Esophagus squamous epithelium (tissue), 5 donors: ENCODE measurements around the gene VPS35. TPM values are rescaled to one million over a fixed set of nuclear protein-coding genes. Genes with fewer than 3 reads are reported as not detected.

ENCODE experiments used
- DNase-seq: peaks from one replicate; lab custom pipeline; 2025; lab: John Stamatoyannopoulos, UW
- H3K27ac ChIP-seq, 4 donors: fragments of 200-600 bp; sonication (generic); one replicate each; pipeline ENCODE4 v1.5.1; 2016 to 2019; ENCODE audit warnings: mild to moderate bottlenecking in 1 of 4
- H3K27me3 ChIP-seq, 4 donors: fragments of 200-600 bp; sonication (generic); 1 replicate in 3 of 4; 2 replicates in 1 of 4; pipeline versions ENCODE4 v1.5.1 to v1.6.0; 2017 to 2021; ENCODE audit warnings: antibody characterized with exemption in 1 of 4
- H3K36me3 ChIP-seq, 3 donors: fragments of 200-600 bp; sonication (generic); one replicate each; pipeline ENCODE4 v1.5.1; 2016 to 2019
- H3K4me1 ChIP-seq, 3 donors: fragments of 200-600 bp; sonication (generic); one replicate each; pipeline ENCODE4 v1.5.1; 2017 to 2019
- H3K4me3 ChIP-seq, 4 donors: fragments of 200-600 bp; sonication (generic); 1 replicate in 3 of 4; 2 replicates in 1 of 4; pipeline ENCODE4 v1.5.1; 2016 to 2019; ENCODE audit warnings: mild to moderate bottlenecking in 2 of 4, moderate library complexity in 1 of 4
- H3K9me3 ChIP-seq, 3 donors: fragments of 200-600 bp; sonication (generic); one replicate each; pipeline ENCODE4 v1.5.1; 2016 to 2019
- POLR2A ChIP-seq, 4 donors: fragments of 450-650 bp; IDR thresholded peaks; one replicate each; pipeline ENCODE4 v1.6.1; 2017; ENCODE audit warnings: antibody characterized with exemption in 4 of 4, mild to moderate bottlenecking in 4 of 4, moderate library complexity in 3 of 4
- WGBS, 2 donors: methylation state at CpG; one replicate each; pipeline ENCODE4 v1.1.5; 2018; 5-methylcytosine and 5-hydroxymethylcytosine counted together
- intact Hi-C: fragments of 100-400 bp; cut with DNase I; formaldehyde crosslinking; loops from one replicate; pipeline ENCODE4 v1.15.0; 2022
- total RNA-seq, 4 donors: library from RNA; depleted of rRNA; stranded (reverse); fragments of >200 nt; gene quantifications; one replicate each; pipeline ENCODE4 v1.1.0, GENCODE V29; 2016
- TF ChIP-seq, protein P1 (sequence below), 6 experiments: fragments of 450-650 bp in 4 of 6; fragments of 200-600 bp in 2 of 6; sonication (generic) in 2 of 6; IDR thresholded peaks; one replicate each; pipeline ENCODE4 v1.5.1; 2016 to 2019; ENCODE audit warnings: antibody characterized with exemption in 6 of 6, mild to moderate bottlenecking in 4 of 6, moderate library complexity in 4 of 6
- donor health status: DM: yes; HTN: yes; CAD: no.

The VPS35 gene
- total RNA-seq, 4 donors from 2014 or later, result 34.0 to 129 (median 88.0) TPM

DNA sequence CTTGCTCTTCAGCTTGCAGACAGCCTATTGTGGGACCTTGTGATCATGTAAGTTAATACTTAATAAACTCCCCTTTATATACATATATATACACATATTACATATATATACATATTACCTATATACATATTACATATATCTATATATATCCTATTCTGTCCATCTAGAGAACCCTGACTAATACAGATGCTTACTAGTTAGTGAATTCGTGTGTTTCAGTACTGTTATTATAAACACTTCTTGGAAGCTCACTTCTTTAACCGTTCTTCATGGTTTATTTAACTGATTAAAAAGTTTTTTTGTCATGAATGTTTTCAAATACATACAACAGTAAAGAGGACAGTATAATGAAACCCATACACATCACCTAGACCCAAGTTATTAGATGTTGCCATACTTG lies 13.1 kb upstream of the VPS35 start:
- no peaks in the 10 kb centered on the region for H3K27me3 ChIP-seq
- whole genome bisulfite sequencing, 2 donors, result 54 to 88% methylated on average over 2 of the region's 2 CpGs
- no peak for TF ChIP-seq POLR2A (IDR thresholded peaks at IDR 0.05)
- TF ChIP-seq, protein P1, sequence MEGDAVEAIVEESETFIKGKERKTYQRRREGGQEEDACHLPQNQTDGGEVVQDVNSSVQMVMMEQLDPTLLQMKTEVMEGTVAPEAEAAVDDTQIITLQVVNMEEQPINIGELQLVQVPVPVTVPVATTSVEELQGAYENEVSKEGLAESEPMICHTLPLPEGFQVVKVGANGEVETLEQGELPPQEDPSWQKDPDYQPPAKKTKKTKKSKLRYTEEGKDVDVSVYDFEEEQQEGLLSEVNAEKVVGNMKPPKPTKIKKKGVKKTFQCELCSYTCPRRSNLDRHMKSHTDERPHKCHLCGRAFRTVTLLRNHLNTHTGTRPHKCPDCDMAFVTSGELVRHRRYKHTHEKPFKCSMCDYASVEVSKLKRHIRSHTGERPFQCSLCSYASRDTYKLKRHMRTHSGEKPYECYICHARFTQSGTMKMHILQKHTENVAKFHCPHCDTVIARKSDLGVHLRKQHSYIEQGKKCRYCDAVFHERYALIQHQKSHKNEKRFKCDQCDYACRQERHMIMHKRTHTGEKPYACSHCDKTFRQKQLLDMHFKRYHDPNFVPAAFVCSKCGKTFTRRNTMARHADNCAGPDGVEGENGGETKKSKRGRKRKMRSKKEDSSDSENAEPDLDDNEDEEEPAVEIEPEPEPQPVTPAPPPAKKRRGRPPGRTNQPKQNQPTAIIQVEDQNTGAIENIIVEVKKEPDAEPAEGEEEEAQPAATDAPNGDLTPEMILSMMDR (IDR thresholded peaks at IDR 0.05), result no peak
- intact Hi-C loops, result no loop called here
- no peak overlapping the region for H3K4me3 ChIP-seq
- H3K36me3 ChIP-seq, result peaks cover 0 to under 1% (median 0%) of the 10 kb centered on the region in 3 donors
- H3K4me1 ChIP-seq, result no peaks in the 10 kb centered on the region
- H3K27ac ChIP-seq, result no peak overlapping the region
- no peaks in the 10 kb centered on the region for H3K9me3 ChIP-seq
- DNase-seq, result no peak

DNA sequence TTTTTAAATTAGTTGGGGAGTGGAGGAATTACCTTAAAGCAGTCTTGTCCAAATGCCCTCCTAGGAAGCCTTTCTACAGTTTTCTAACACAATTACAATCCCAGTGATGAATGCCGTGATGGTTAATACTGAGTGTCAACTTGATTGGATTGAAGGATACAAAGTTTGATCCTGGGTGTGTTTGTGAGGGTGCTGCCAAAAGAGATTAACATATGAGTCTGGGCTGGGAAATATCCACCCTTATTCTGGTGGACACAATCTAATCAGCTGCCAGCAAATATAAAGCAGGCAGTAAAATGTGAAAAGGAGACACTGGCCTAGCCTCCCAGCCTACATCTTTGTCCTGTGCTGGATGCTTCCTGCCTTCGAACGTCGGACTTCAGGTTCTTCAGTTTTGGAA lies 12.6 kb upstream of the VPS35 start:
- no peak overlapping the region for H3K27ac ChIP-seq
- H3K4me1 ChIP-seq, result no peaks in the 10 kb centered on the region
- no peak overlapping the region for H3K4me3 ChIP-seq
- H3K9me3 ChIP-seq, result no peaks in the 10 kb centered on the region
- TF ChIP-seq POLR2A (IDR thresholded peaks at IDR 0.05), result no peak
- TF ChIP-seq, protein P1 (IDR thresholded peaks at IDR 0.05), result no peak
- peaks cover 0 to 4% (median 0%) of the 10 kb centered on the region in 3 donors for H3K36me3 ChIP-seq
- DNase-seq, result no peak
- WGBS, 2 donors, result 78 to 84% methylated on average over 4 of the region's 4 CpGs
- no peaks in the 10 kb centered on the region for H3K27me3 ChIP-seq
- intact Hi-C loops, result no loop called here

DNA sequence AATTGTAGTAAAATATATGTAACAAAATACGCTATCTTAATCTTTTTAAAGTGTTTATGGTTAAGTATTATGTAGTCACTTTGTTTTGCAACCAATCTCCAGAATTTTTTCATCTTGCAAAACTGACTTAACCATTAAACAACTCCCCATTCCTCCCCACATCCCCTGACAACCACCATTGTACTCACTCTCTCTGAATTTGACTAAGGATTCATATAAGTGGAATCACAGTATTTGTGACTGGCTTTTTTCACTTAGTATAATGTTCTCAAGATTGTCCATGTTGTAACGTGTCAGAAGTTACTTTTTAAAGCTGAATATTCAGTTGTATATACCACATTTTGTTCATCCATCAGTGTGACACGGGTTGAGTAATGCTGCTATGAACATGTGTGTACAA lies 11.1 kb upstream of the VPS35 start:
- no peaks in the 10 kb centered on the region for H3K9me3 ChIP-seq
- DNase-seq, result no peak
- WGBS, 2 donors, result 90 to 93% methylated on average over 3 of the region's 3 CpGs
- no peak overlapping the region for H3K27ac ChIP-seq
- H3K36me3 ChIP-seq, result peaks cover 0 to 4% (median 0%) of the 10 kb centered on the region in 3 donors
- no peak overlapping the region for H3K4me3 ChIP-seq
- intact Hi-C loops, result no loop called here
- H3K4me1 ChIP-seq, result no peaks in the 10 kb centered on the region
- no peaks in the 10 kb centered on the region for H3K27me3 ChIP-seq
- TF ChIP-seq, protein P1 (IDR thresholded peaks at IDR 0.05), result no peak
- no peak for TF ChIP-seq POLR2A (IDR thresholded peaks at IDR 0.05)

DNA sequence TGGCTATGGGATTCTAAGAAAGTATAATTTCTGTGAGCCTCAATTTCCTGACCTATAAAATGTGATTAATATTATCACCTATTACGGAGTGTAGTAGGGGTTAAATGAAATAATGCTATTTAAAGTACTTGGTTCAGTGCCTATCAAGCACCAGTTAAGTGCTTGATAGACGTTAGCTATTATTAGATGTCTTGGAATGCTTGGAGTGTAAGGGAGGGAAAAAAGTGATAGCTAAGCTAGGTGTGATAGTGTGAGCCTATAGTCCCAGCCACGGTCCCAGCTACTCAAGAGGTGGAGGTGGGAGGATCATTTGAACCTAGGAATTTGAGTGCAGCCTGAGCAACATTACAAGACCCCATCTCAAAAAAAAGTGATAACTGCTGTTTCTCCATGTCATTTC lies 8.0 kb upstream of the VPS35 start:
- Histone ChIP-seq H3K36me3 (peaks cover 0 to 4% (median 0%) of the 10 kb centered on the region in 3 donors), H3K4me1 (no peaks in the 10 kb centered on the region), H3K4me3 (no peak overlapping the region), H3K9me3 (no peaks in the 10 kb centered on the region), H3K27me3 (no peaks in the 10 kb centered on the region), H3K27ac (no peak overlapping the region)
- WGBS, 2 donors, result 76 to 85% methylated on average over 3 of the region's 3 CpGs
- no peak for DNase-seq
- intact Hi-C loops, result no loop called here
- TF ChIP-seq, protein P1 (IDR thresholded peaks at IDR 0.05), result no peak
- TF ChIP-seq POLR2A (IDR thresholded peaks at IDR 0.05), result no peak

DNA sequence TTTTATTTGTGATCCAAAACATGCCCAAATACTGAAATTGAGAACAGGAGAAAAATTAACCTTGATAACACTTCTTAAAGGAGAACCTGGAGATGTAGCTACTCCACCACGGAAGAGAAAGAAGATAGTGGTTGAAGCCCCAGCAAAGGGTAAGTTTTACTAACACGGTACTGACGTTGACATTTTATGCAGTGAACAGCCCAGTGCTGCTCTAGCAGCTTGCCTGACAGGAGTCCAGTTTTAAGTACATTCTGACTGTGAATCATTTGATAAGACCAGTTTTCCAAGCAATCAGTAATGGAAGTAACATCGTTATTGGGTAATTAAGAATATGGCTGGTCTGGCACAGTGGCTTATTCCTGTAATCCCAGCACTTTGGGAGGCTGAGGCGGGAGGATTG lies 7.0 kb upstream of the VPS35 start:
- intact Hi-C loops, result no loop called here
- 95 to 98% methylated on average over 4 to 5 of the region's 5 CpGs for WGBS, 2 donors

More for the DNA sequence above, 7.0 kb upstream of the VPS35 start:
- Histone ChIP-seq H3K4me3 (no peak overlapping the region), H3K9me3 (no peaks in the 10 kb centered on the region), H3K4me1 (peaks cover 0 to 5% (median 4%) of the 10 kb centered on the region in 3 donors), H3K27ac (no peak overlapping the region), H3K36me3 (peaks cover 0 to 4% (median 0%) of the 10 kb centered on the region in 3 donors), H3K27me3 (no peaks in the 10 kb centered on the region)
- no peak for DNase-seq
- TF ChIP-seq POLR2A (IDR thresholded peaks at IDR 0.05), result no peak
- TF ChIP-seq, protein P1 (IDR thresholded peaks at IDR 0.05), result no peak
